Tibial nerve (tissue), 4 donors: ENCODE data around the gene FLVCR1. TPM values are rescaled to one million over a fixed set of nuclear protein-coding genes. Genes with fewer than 3 reads are reported as not detected.

Source experiments
- DNase-seq, 2 donors: peaks; one replicate each; pipeline ENCODE4 v3.0.0-alpha.2; 2019; ENCODE audit warnings: low spot score in 2 of 2
- H3K27ac ChIP-seq, 4 donors: fragments of 200-600 bp; sonication (generic) in 3 of 4; one replicate each; pipeline ENCODE4 v1.5.1; 2017 to 2019; ENCODE audit warnings: mild to moderate bottlenecking in 1 of 4
- H3K27me3 ChIP-seq, 2 donors: fragments of 200-600 bp; sonication (generic) in 1 of 2; one replicate each; pipeline versions ENCODE4 v1.5.1 to v1.6.0; 2017 to 2019
- H3K36me3 ChIP-seq, 3 donors: fragments of 200-600 bp; sonication (generic); one replicate each; pipeline ENCODE4 v1.5.1; 2018 to 2019
- H3K4me1 ChIP-seq, 4 donors: fragments of 200-600 bp; sonication (generic) in 3 of 4; one replicate each; pipeline ENCODE4 v1.5.1; 2017 to 2019
- H3K4me3 ChIP-seq, 4 donors: fragments of 200-600 bp; sonication (generic) in 3 of 4; one replicate each; pipeline ENCODE4 v1.5.1; 2017 to 2019; ENCODE audit warnings: mild to moderate bottlenecking in 1 of 4, moderate library complexity in 1 of 4
- H3K9me3 ChIP-seq, 4 donors: fragments of 200-600 bp; sonication (generic) in 3 of 4; one replicate each; pipeline ENCODE4 v1.5.1; 2017 to 2019
- CTCF ChIP-seq, 5 experiments: fragments of 200-600 bp in 3 of 5; fragments of 450-650 bp in 2 of 5; sonication (generic) in 3 of 5; IDR thresholded peaks; one replicate each; pipeline ENCODE4 v1.5.1; 2016 to 2019; ENCODE audit warnings: antibody characterized with exemption in 5 of 5, mild to moderate bottlenecking in 3 of 5, moderate library complexity in 2 of 5
- EP300 ChIP-seq, 2 donors: sonication (generic); formaldehyde crosslinking; IDR thresholded peaks; one replicate each; pipeline ENCODE4 v1.6.1; 2017; ENCODE audit warnings: antibody characterized with exemption in 2 of 2, mild to moderate bottlenecking in 1 of 2
- POLR2A ChIP-seq, 2 donors: fragments of 450-650 bp; IDR thresholded peaks; one replicate each; pipeline ENCODE4 v1.6.1; 2017; ENCODE audit warnings: antibody characterized with exemption in 2 of 2, mild to moderate bottlenecking in 2 of 2, moderate library complexity in 2 of 2
- WGBS, 2 donors: methylation state at CpG; one replicate each; pipeline ENCODE4 v1.1.5; 2018; 5-methylcytosine and 5-hydroxymethylcytosine counted together
- small RNA-seq: library from RNA; depleted of rRNA; stranded (forward); fragments of <200 nt; gene quantifications from one replicate; pipeline ENCODE3, GENCODE V24; 2016
- total RNA-seq, 4 donors: library from RNA; depleted of rRNA; stranded (reverse); fragments of >200 nt; gene quantifications; one replicate each; pipeline ENCODE4 v1.1.0, GENCODE V29; 2016

The FLVCR1 gene
- total RNA-seq, 4 donors from 2014 or later, result 3.7 to 29.4 (median 14.0) TPM

DNA sequence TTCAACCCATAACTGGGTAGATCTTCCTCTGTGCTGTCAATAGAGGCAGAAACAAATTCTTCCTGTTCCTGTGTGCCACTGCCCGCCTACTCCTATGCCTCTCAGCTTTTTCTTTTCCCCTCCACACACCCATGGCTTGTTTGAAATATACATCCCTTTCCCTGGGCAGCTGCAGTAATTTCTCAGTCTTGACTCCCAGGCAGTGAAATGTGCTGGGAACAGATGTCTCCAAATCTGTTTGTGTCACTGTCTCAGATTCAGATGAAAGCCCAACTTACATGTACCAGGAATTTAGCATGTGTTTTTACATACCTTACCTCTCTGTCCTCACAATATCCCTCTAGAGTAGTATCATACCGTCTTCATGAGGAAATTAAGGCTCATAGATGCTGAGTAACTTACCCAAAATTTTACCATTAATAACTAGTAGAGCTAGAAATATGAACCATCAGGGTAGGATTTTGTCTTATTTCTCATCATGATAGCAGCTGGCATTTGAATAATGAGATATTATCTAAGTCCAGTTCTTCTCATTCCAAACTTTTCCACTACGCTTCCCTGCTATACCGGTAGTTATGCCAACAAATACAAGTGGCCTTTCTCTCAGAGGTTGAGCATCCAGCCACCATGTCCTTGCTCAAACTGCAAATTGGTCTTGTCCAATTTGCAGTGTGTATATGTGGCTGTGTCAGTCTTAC lies 87.5 kb downstream of the FLVCR1 start:
- Histone ChIP-seq H3K4me1 (peaks cover 0 to 7% (median 0%) of the 10 kb centered on the region in 4 donors), H3K27ac (no peak overlapping the region), H3K4me3 (no peak overlapping the region), H3K9me3 (peaks cover 0 to 10% (median 0%) of the 10 kb centered on the region in 4 donors), H3K36me3 (no peaks in the 10 kb centered on the region), H3K27me3 (peaks cover 0 to 14% of the 10 kb centered on the region in 2 donors)
- no peak for TF ChIP-seq CTCF (IDR thresholded peaks at IDR 0.05)
- TF ChIP-seq POLR2A (IDR thresholded peaks at IDR 0.05), result no peak
- WGBS, 2 donors, result 78 to 79% methylated on average over 4 of the region's 4 CpGs
- no peak for DNase-seq

- Histone ChIP-seq H3K27ac (no peak overlapping the region), H3K4me3 (no peak overlapping the region)
These were observed 88.8 kb downstream of the FLVCR1 start for GRCh38 chr1:212946872-212947271.

More at GRCh38 chr1:212946872-212947271, 88.8 kb downstream of the FLVCR1 start:
- H3K27me3 ChIP-seq, result peaks cover 0 to 22% of the 10 kb centered on the region in 2 donors
- no peaks in the 10 kb centered on the region for H3K9me3 ChIP-seq
- no peak for TF ChIP-seq EP300 (IDR thresholded peaks at IDR 0.05)
- no peak for TF ChIP-seq CTCF (IDR thresholded peaks at IDR 0.05)
- TF ChIP-seq POLR2A (IDR thresholded peaks at IDR 0.05), result no peak
- DNase-seq, result no peak
- H3K4me1 ChIP-seq, result peaks cover 0 to 18% (median 4%) of the 10 kb centered on the region in 4 donors
- H3K36me3 ChIP-seq, result no peaks in the 10 kb centered on the region

Small RNA genes within 50 kb of the gene (small RNA-seq; reads per million reads assigned to genes)
- gene AC104333.1 (not detected), gene AC104333.2 (not detected)

Other genes with a start within 250 kb of the FLVCR1 start
- 10 to 100 TPM; 12.3 to 19.2 (median 13.7) TPM for gene ATF3, start 249.5 kb upstream of the FLVCR1 start, total RNA-seq
- gene BATF3, start 158.4 kb upstream of the FLVCR1 start, total RNA-seq, result 1 to 10 TPM; 2.2 to 9.0 (median 3.4) TPM
- gene NSL1, start 66.5 kb upstream of the FLVCR1 start, total RNA-seq, result 10 to 100 TPM; 28.8 to 44.7 (median 32.6) TPM
- gene TATDN3, start 66.4 kb upstream of the FLVCR1 start, total RNA-seq, result 10 to 100 TPM in 3 of 4 donors, 1 to 10 TPM in 1; 9.2 to 25.1 (median 13.0) TPM
- gene SPATA45, start 10.6 kb upstream of the FLVCR1 start, total RNA-seq, result not detected
- gene VASH2, start 92.3 kb downstream of the FLVCR1 start, total RNA-seq, result under 1 TPM; under 0.01 to 0.63 (median 0.35) TPM
- gene ANGEL2, start 157.6 kb downstream of the FLVCR1 start, total RNA-seq, result 10 to 100 TPM; 52.2 to 74.5 (median 68.8) TPM
- 10 to 100 TPM; 22.9 to 30.1 (median 26.7) TPM for gene RPS6KC1, start 193.0 kb downstream of the FLVCR1 start, total RNA-seq